Measurements from ENCODE around the gene ABHD16B. TPM values are rescaled to one million over a fixed set of nuclear protein-coding genes. Genes with fewer than 3 reads are reported as not detected.
A peak's percentile ranks its signal among the peaks of the same experiment; 100 is the strongest.

Gene ABHD16B
- total and polyA plus RNA-seq, 2 of the 13 experiments (the other 11 are each of a cell fraction or from before 2014, with no cell fraction given), result not detected

DNA sequence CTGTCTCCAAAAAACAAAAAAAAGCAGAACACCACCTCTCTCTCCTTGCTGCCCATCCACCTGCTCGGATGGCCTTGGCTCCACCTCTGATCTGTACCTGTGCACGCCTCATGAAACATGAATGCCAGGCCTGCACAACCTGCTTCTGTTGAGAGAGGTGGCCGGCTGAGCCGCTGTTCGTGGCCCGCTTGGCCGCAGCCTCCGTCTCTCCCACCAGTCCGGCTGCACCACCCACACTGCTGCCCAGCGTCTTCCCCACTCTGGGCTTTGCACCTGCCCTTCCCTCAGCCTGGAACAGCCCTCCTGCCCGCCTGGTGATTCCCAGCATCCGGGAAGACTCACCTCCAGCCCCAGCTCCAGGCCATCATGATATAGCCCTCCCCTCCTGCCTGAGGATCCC is 18.1 kb upstream of the ABHD16B start (continued):
- TF ChIP-seq, protein P1, sequence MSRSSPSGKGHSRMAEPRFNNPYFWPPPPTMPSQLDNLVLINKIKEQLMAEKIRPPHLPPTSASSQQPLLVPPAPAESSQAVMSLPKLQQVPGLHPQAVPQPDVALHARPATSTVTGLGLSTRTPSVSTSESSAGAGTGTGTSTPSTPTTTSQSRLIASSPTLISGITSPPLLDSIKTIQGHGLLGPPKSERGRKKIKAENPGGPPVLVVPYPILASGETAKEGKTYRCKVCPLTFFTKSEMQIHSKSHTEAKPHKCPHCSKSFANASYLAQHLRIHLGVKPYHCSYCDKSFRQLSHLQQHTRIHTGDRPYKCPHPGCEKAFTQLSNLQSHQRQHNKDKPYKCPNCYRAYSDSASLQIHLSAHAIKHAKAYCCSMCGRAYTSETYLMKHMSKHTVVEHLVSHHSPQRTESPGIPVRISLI (CRISPR knock-in tag; IDR thresholded peaks at IDR 0.05; ENCODE audit: borderline replicate concordance), result no peak
- TF ChIP-seq ERF (CRISPR knock-in tag; IDR thresholded peaks at IDR 0.05) (no peak), ZNF652 (CRISPR knock-in tag; IDR thresholded peaks at IDR 0.05; ENCODE audit: borderline replicate concordance, low read depth) (no peak), GATAD1 (CRISPR knock-in tag; IDR thresholded peaks at IDR 0.05) (no peak), ZNF841 (CRISPR knock-in tag; IDR thresholded peaks at IDR 0.05; ENCODE audit: borderline replicate concordance) (no peak), EZH2 (conservative IDR thresholded peaks at IDR 0.05; ENCODE audit: low read depth, low read length) (0 out of 2 replicates have a peak, but pooled peaks have one; percentile 8), ASH2L (IDR thresholded peaks at IDR 0.05; ENCODE audit: insufficient read length, low read depth, low read length) (no peak), ZNF207 (IDR thresholded peaks at IDR 0.05; ENCODE audit: borderline replicate concordance) (no peak), JARID2 (CRISPR knock-in tag; IDR thresholded peaks at IDR 0.05; ENCODE audit: insufficient replicate concordance) (no peak), NR2F1 (CRISPR knock-in tag; IDR thresholded peaks at IDR 0.05) (no peak)
- TF ChIP-seq, protein P2, sequence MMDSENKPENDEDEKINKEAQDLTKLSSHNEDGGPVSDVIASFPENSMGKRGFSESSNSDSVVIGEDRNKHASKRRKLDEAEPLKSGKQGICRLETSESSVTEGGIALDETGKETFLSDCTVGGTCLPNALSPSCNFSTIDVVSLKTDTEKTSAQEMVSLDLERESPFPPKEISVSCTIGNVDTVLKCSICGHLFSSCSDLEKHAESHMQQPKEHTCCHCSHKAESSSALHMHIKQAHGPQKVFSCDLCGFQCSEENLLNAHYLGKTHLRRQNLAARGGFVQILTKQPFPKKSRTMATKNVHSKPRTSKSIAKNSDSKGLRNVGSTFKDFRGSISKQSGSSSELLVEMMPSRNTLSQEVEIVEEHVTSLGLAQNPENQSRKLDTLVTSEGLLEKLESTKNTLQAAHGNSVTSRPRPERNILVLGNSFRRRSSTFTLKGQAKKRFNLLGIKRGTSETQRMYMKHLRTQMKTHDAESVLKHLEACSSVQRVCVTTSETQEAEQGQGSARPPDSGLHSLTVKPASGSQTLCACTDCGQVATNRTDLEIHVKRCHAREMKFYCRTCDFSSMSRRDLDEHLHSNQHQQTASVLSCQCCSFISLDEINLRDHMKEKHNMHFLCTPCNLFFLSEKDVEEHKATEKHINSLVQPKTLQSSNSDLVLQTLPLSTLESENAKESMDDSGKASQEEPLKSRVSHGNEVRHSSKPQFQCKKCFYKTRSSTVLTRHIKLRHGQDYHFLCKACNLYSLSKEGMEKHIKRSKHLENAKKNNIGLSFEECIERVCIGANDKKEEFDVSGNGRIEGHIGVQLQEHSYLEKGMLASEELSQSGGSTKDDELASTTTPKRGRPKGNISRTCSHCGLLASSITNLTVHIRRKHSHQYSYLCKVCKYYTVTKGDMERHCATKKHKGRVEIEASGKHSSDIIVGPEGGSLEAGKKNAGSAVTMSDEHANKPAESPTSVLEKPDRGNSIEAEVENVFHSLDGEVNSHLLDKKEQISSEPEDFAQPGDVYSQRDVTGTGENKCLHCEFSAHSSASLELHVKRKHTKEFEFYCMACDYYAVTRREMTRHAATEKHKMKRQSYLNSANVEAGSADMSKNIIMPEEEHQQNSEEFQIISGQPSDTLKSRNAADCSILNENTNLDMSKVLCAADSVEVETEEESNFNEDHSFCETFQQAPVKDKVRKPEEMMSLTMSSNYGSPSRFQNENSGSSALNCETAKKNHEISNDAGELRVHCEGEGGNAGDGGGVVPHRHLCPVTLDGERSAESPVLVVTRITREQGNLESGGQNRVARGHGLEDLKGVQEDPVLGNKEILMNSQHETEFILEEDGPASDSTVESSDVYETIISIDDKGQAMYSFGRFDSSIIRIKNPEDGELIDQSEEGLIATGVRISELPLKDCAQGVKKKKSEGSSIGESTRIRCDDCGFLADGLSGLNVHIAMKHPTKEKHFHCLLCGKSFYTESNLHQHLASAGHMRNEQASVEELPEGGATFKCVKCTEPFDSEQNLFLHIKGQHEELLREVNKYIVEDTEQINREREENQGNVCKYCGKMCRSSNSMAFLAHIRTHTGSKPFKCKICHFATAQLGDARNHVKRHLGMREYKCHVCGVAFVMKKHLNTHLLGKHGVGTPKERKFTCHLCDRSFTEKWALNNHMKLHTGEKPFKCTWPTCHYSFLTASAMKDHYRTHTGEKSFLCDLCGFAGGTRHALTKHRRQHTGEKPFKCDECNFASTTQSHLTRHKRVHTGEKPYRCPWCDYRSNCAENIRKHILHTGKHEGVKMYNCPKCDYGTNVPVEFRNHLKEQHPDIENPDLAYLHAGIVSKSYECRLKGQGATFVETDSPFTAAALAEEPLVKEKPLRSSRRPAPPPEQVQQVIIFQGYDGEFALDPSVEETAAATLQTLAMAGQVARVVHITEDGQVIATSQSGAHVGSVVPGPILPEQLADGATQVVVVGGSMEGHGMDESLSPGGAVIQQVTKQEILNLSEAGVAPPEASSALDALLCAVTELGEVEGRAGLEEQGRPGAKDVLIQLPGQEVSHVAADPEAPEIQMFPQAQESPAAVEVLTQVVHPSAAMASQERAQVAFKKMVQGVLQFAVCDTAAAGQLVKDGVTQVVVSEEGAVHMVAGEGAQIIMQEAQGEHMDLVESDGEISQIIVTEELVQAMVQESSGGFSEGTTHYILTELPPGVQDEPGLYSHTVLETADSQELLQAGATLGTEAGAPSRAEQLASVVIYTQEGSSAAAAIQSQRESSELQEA (CRISPR knock-in tag; IDR thresholded peaks at IDR 0.05; ENCODE audit: not compliant biosample characterization), result no peak
- TF ChIP-seq, protein P3, sequence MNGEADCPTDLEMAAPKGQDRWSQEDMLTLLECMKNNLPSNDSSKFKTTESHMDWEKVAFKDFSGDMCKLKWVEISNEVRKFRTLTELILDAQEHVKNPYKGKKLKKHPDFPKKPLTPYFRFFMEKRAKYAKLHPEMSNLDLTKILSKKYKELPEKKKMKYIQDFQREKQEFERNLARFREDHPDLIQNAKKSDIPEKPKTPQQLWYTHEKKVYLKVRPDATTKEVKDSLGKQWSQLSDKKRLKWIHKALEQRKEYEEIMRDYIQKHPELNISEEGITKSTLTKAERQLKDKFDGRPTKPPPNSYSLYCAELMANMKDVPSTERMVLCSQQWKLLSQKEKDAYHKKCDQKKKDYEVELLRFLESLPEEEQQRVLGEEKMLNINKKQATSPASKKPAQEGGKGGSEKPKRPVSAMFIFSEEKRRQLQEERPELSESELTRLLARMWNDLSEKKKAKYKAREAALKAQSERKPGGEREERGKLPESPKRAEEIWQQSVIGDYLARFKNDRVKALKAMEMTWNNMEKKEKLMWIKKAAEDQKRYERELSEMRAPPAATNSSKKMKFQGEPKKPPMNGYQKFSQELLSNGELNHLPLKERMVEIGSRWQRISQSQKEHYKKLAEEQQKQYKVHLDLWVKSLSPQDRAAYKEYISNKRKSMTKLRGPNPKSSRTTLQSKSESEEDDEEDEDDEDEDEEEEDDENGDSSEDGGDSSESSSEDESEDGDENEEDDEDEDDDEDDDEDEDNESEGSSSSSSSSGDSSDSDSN (CRISPR knock-in tag; IDR thresholded peaks at IDR 0.05), result 0 out of 2 replicates have a peak, but pooled peaks have one; percentile 21
- TF ChIP-seq, protein P4, sequence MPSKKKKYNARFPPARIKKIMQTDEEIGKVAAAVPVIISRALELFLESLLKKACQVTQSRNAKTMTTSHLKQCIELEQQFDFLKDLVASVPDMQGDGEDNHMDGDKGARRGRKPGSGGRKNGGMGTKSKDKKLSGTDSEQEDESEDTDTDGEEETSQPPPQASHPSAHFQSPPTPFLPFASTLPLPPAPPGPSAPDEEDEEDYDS (CRISPR knock-in tag; IDR thresholded peaks at IDR 0.05), result no peak

Data from HepG2 (cell line).